K562 (cell line): ENCODE measurements around the gene ITPK1. TPM values are rescaled to one million over a fixed set of nuclear protein-coding genes. Genes with fewer than 3 reads are reported as not detected.

Experiments used
- RERE ChIP-seq: sonication (generic); formaldehyde crosslinking; IDR thresholded peaks from 2 replicates; pipeline ENCODE4 v1.8.0; 2023; ENCODE audit warnings: missing genetic modification reagents, mild to moderate bottlenecking, borderline replicate concordance
- TFE3 ChIP-seq: fragments of 450-650 bp; formaldehyde crosslinking; IDR thresholded peaks from 2 replicates; pipeline ENCODE4 v1.4.0; 2020; ENCODE audit warnings: mild to moderate bottlenecking, mixed read lengths
- TGIF2 ChIP-seq: sonication (generic); formaldehyde crosslinking; IDR thresholded peaks from 2 replicates; pipeline ENCODE4 v1.8.1; 2022; ENCODE audit warnings: mild to moderate bottlenecking, missing genetic modification reagents, moderate library complexity
- polyA plus RNA-seq, 8 experiments: library from polyadenylated mRNA; depleted of rRNA in 4 of 8; stranded (reverse) in 5 of 8; unstranded in 3 of 8; fragments of >200 nt; fragmentation: Nextera tagmentation in 2 of 8; fragmentation: Illumina TruSeq in 1 of 8; extraction: Ambion mirVana in 2 of 8; extraction: Trizol in 1 of 8; gene quantifications; 2 replicates each; pipeline versions ENCODE4 v1.2.1 to v1.2.3, GENCODE V29; 2011 to 2014; ENCODE audit warnings: inconsistent platforms in 1 of 8, missing spikeins in 1 of 8
- total RNA-seq, 7 experiments: library from RNA; depleted of rRNA in 6 of 7; stranded (reverse); fragments of >200 nt in 6 of 7; fragmentation: Illumina TruSeq in 2 of 7; extraction: Trizol in 2 of 7; gene quantifications; 2 replicates each; pipeline versions ENCODE4 v1.2.1 to v1.2.3, GENCODE V29; 2011 to 2021; ENCODE audit warnings: low replicate concordance in 1 of 7

Gene ITPK1
- total and polyA plus RNA-seq, 9 of the 15 experiments (the other 6 are each of a cell fraction or from before 2014, with no cell fraction given), result 1.2 to 39.2 (median 23.0) TPM

- TF ChIP-seq RERE (CRISPR knock-in tag) (no peak), TFE3 (CRISPR knock-in tag) (no peak), TGIF2 (CRISPR knock-in tag) (no peak)
- TF ChIP-seq, all 486 proteins: peak for 0
These were observed 21.4 kb downstream of the ITPK1 start (continued) for GRCh38 chr14:93094121-93094918.
